GM18868 (cell line): ENCODE measurements around the gene IFIH1.

Experiments
- ATAC-seq: cut with Tn5 transposase; IDR thresholded peaks from one replicate; pipeline ENCODE4 v1.9.1; 2021; ENCODE audit warnings: mild to moderate bottlenecking, moderate library complexity; ENCODE audit not compliant: unreplicated experiment

The IFIH1 gene

DNA sequence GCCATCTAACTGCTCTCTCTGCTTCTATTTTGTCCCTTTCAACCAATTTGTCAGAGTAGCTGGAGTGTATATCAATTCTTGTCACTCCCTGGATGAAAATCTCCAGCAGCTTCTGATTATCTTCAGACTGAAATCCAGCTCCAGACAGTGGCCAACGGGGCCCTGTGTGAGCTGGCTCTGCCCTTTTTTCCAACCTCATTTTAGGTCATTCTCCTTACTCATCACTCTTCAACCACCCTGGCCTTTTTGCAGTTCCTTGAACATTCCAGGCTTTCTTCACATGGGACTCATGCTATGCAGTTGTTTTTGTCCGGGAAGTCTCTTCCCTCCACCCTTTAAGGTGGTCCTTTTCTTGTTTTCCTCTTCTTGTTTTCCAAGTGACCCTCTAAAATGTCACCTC is 59.8 kb downstream of the IFIH1 start:
- ATAC-seq, result no peak

DNA sequence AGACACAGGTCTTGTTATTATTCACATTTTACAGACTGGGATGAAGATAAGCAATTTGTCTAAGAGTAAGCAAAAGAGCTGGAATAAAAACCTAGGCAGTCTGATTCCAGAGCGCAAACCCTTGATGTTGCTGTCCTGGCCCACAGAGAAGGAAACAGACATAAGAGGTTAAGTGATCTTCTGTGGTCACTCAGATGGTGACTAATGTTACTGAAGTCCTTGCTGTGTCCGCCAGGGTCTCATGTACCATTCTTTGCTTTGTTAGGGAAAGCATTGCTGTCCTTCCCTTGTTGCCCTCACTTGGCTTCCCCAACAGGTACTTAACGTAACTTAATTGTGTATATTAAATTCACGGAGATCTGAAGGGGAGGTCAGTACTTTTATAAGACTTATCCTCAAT is 60.3 kb downstream of the IFIH1 start:
- no peak for ATAC-seq

- ATAC-seq, result no peak
These were observed 61.1 kb downstream of the IFIH1 start for GRCh38 chr2:162257425-162257824.

DNA sequence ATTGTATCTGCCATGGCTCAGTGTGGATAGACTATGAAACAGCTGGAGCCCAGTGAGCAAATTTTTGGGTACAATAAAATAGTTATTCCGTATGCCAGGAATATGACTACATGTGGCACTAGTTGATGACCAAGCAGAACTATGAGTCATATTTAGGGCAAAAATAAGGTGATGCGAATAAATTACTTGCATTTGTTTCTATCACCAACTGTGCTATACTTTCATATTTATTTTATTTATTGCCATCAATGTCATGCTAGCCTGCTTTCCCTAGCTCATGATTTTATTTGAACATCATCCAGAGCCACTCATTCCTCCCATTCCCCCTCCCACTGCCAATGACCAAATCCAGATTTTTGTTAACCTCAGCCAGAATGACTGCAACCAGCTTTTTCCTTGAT is 61.9 kb downstream of the IFIH1 start:
- ATAC-seq, result no peak

DNA sequence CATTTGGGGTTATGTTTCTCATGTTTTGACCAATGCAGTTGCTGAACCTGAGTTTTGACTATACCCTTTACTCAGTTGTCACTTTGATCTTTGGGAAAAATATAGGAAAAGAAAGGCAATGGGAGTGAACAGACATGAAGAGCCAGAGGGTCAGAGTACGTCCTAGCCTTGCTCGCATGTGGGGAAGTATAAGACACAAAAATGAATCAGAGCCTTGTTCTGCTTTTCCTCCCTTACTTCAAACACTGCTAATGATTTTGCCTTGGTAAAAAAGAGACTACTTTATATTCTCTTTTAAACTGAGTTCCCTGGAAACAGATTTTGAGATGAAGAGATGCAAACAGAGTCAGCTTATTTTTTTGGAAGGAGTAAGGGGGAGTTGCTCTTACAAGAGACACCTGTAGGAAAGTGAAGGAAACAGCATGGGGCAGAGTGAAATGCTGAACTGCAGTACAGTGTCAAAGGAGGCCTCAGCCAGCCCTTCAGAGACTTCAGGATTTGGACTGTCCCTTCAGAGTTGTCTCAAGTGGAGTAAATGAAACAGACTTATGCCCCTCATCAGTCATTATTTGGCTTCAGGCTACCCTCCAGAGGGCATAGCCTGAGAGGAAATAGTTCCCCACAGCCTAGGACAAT is 64.1 kb downstream of the IFIH1 start:
- ATAC-seq, result no peak

DNA sequence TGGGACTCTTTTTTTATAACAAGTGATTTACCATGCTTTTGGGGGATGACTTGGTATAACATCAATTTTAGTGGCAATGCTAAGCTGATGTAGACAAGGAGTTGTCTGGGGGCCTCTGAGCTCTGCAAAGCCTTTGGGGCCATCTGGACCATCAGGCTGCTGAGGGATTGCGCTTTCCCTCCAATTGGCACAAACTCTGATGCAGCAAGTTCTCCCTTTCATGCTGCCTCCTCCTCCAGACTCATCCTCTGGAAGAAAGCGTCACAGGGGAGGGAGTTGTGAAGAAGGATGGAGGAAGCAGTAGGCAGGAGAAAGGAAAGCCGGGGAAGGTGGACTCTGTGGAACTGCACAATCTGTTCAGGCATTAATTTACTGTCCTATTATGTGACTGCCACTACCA is 65.0 kb downstream of the IFIH1 start:
- no peak for ATAC-seq

DNA sequence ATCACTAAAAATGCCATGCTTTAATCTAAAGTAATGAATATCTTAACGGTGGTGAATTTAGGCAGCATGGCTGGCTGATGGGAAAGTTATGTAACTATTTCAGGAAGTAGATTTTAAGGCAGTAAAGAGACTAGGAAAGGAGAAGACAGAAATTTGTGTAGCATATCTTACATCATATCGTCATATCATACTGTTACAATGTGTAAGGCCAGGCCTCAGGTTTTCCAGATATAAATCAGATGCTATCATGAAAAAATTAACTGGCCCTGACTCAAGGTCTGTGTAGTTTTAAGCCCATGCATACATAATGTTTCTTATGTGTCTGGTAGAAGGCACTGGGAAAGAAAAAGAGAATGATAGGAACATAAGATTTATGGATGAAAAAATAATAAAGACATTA is 66.3 kb downstream of the IFIH1 start:
- no peak for ATAC-seq

GRCh38 chr2:162245781-162246180 is 72.7 kb downstream of the IFIH1 start:
- no peak for ATAC-seq

GRCh38 chr2:162245061-162245460 is 73.4 kb downstream of the IFIH1 start:
- no peak for ATAC-seq

DNA sequence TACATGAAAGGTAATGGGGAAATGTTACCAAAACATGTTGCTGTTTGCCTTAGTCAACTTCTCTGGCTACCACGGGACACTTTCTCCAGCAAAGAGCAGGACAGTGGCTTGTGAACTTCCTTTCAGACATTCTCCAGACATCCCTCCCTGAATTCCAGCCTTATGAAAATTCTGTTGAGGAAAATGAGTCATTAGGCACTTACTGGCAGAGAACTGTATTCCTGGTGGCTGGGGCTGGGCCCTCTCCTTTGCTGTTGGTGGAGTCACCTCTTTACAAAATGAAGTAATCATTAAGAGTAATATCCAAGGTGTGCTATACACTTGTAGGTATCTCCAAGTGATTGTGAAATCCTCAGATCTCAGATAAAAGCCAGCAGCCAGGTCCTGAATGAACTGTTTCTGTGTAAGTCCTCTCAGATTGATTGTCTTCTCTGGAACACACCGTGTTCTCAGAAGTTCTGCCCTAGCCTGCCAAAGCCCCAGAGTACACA is 73.9 kb downstream of the IFIH1 start:
- no peak for ATAC-seq

DNA sequence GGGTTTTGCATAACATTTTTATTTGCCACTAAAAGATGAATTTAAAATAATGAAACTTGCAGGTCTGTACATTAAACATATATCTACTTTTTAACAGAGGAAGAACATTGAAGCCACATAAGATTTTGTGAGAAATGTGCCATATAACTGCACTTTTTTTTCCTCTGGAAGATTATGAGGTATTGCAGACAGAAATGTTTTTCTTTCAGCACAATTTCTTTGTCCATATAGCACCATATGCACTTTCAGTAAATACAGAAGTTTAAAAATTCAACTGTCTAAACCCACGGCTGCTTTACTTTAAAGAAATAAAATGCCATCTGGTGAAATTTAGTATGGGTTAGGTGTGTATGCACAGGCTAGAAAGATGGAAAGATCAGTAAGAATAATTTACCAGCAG is 74.8 kb downstream of the IFIH1 start:
- ATAC-seq, result no peak

GRCh38 chr2:162243294-162243693 is 75.2 kb downstream of the IFIH1 start, which contains the start of gene FAP:
Gene FAP (minus strand): TSS chr2:162243445. CDS start chr2:162243327, 118 bp downstream.
- ATAC-seq, result no peak

GRCh38 chr2:162242586-162243280 is 75.8 kb downstream of the IFIH1 start:
- no peak for ATAC-seq

DNA sequence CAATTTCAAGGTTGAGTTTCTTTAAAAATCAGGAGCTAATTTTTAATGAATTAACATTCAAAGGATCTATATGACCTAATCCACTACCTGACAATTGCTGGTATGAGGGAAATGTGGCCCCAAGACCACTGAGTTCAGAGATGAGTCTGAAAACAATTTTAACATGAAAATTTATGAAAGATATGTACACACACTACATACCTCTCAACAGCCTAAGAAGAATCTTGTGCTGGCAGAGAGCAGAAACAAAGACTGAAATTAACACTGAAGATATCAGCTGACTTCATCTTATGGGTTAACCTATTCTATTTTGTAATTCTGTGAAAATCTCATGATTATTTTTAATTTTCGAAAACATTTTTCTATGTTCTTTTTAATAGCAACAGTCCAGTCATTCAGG is 76.9 kb downstream of the IFIH1 start:
- ATAC-seq, result no peak

DNA sequence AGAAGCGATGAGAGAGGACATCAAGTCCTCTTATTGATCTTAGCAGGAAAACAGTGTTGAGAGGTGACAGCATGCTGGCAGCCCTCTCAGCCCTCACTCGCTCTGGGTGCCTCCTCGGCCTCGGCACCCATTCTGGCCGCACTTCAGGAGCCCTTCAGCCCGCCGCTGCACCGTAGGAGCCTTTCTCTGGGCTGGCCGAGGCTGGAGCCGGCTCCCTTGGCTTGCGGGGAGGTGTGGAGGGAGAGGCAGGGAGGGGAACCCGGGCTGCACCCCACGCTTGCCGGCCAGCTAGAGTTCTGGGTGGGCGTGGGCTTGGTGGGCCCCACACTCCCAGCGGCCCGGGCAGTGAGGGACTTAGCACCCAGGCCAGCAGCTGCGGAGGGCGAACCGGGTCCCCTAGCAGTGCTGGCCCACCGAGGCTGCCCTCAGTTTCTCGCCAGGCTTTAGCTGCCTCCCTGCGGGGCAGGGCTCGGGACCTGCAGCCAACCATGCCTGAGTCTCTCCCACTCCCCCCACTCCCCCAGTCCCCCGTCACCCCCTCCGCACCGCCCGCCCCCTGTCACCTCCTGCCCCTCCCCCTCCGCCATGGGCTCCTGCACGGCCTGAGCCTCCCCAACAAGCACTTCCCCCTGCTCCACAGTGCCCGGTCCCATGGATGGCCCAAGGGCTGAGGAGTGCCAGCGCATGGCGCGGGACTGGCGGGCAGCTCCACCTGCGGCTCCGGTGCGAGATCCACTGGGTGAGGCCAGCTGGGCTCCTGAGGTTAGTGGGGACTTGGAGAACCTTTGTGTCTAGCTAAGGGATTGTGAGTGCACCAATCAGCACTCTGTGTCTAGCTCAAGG is 83.6 kb downstream of the IFIH1 start:
- ATAC-seq, result no peak

- ATAC-seq, result no peak
These were observed 85.3 kb downstream of the IFIH1 start for GRCh38 chr2:162233197-162233596.

DNA sequence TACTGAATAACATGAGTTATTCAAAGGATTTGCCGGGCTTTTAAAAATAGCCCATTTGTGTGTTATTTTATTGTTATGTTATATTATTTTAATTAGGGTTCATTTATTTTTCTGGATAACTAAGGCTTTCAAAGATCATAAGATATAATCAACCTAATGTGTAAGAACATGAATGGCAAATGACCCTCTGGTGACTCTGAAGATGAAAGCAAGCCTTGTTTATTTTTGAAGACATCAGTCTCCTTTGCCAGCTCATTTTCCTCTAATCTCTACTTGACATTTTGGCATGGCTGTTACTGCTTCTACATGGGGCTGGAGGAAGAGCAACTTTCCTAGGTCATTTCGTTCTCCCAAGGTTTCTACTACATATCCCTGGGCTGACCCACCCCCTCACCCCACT is 85.8 kb downstream of the IFIH1 start:
- ATAC-seq, result no peak

GRCh38 chr2:162232027-162232426 is 86.5 kb downstream of the IFIH1 start:
- ATAC-seq, result no peak

GRCh38 chr2:162230761-162231160 is 87.7 kb downstream of the IFIH1 start:
- no peak for ATAC-seq

DNA sequence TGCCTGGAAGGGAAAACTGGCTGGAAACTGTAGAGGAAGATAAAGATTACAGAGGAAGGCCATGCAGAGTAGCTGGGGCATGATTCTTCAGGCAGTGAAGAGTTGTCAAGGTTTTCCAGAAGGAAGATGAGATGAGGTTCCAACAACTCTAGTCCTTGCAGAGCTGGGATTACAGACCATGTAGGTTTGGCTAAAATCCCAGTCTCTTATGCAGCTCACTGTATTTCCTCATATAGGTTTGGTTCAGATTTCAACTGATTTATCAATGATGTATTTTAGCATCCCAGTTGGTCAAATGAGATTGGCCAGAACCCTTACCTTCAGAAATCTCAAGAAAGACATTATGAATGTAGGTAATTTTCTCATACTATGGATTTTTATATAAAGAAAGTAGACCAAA is 91.6 kb downstream of the IFIH1 start:
- ATAC-seq, result no peak

GRCh38 chr2:162221064-162221463 is 97.4 kb downstream of the IFIH1 start:
- peak; percentile 96 for ATAC-seq

DNA sequence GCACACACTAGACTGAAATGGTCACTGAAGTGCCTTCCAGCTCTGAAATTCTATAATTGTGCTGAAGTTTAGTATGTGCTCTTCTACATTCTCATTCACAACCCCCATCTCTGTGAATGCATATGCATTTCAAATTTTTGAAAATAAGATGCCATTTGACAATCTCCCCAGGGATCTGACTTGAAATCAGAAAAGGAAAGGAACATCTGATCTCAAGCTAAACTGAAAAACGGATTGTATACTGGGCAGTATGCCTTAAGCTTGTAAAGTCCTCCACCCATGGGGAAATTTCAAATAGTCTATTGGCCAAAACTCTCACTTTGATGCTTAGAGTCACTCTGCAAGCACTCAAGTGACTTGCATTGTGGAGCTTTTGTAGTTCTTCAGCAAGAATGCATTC is 98.1 kb downstream of the IFIH1 start:
- no peak for ATAC-seq
